Fibroblast of skin of right biceps (primary cell): ENCODE data around the gene ZBTB6.
"Not testable (repeated sequence)": the region's sequence is repeated elsewhere in the genome, so short reads cannot be mapped to it uniquely, and the experiment has no call there.

ENCODE experiments used
- DNase-seq: peaks from one replicate; pipeline ENCODE4 v3.0.0-alpha.2; 2013

The ZBTB6 gene

GRCh38 chr9:122922713-122923112, 9.6 kb upstream of the ZBTB6 start:
- DNase-seq, result no peak

GRCh38 chr9:122918310-122918709, 5.2 kb upstream of the ZBTB6 start:
- no peak for DNase-seq

GRCh38 chr9:122912671-122912963, 506 bp downstream of the ZBTB6 start:
- DNase-seq, result no peak

- DNase-seq, result not testable (repeated sequence)
Observed at GRCh38 chr9:122906122-122906521, 7.0 kb downstream of the ZBTB6 start.

- DNase-seq, result peak; percentile 100
Observed at GRCh38 chr9:122904823-122905710, 8.1 kb downstream of the ZBTB6 start, which contains the start of gene RC3H2. RC3H2 (minus strand) TSS chr9:122905359; CDS start chr9:122897509, 7,850 bp downstream.

GRCh38 chr9:122904466-122904822, 8.7 kb downstream of the ZBTB6 start:
- peak; percentile 12 for DNase-seq

GRCh38 chr9:122900791-122901190, 12.3 kb downstream of the ZBTB6 start:
- no peak for DNase-seq

GRCh38 chr9:122897969-122898368, 15.2 kb downstream of the ZBTB6 start:
- DNase-seq, result peak; percentile 2

- DNase-seq, result no peak
Observed at GRCh38 chr9:122888480-122888879, 24.6 kb downstream of the ZBTB6 start.

- no peak for DNase-seq
Observed at GRCh38 chr9:122883125-122883524, 30.0 kb downstream of the ZBTB6 start.

- no peak for DNase-seq
Observed at GRCh38 chr9:122879443-122879842, 33.7 kb downstream of the ZBTB6 start.

- DNase-seq, result no peak
Observed at GRCh38 chr9:122875523-122875922, 37.6 kb downstream of the ZBTB6 start.

- not testable (repeated sequence) for DNase-seq
Observed at GRCh38 chr9:122867276-122867675, 45.8 kb downstream of the ZBTB6 start.

GRCh38 chr9:122866079-122866478, 47.0 kb downstream of the ZBTB6 start:
- DNase-seq, result no peak

GRCh38 chr9:122865300-122865699, 47.8 kb downstream of the ZBTB6 start:
- DNase-seq, result no peak

GRCh38 chr9:122863407-122863806, 49.7 kb downstream of the ZBTB6 start:
- DNase-seq, result no peak

- DNase-seq, result no peak
Observed at GRCh38 chr9:122860319-122861142, 52.6 kb downstream of the ZBTB6 start.
